IPS-18a (cell line): ENCODE measurements around the gene CDC27.
"Not testable (repeated sequence)": the region's sequence is repeated elsewhere in the genome, so short reads cannot be mapped to it uniquely, and the experiment has no call there.

Experiments used
- H3K27ac ChIP-seq: one replicate; pipeline ENCODE4 v1.5.1; 2013; ENCODE audit warnings: low read length
- H3K27me3 ChIP-seq: one replicate; pipeline ENCODE4 v1.6.1; 2013; ENCODE audit warnings: mild to moderate bottlenecking, low read length; ENCODE audit not compliant: control insufficient read depth, insufficient read depth
- H3K36me3 ChIP-seq: one replicate; pipeline ENCODE4 v1.6.1; 2013; ENCODE audit warnings: low read depth, low read length; ENCODE audit not compliant: control insufficient read depth
- H3K4me1 ChIP-seq: one replicate; pipeline ENCODE4 v1.6.1; 2013; ENCODE audit warnings: low read depth, low read length; ENCODE audit not compliant: control insufficient read depth
- H3K4me3 ChIP-seq: one replicate; pipeline ENCODE4 v1.5.1; 2013; ENCODE audit warnings: low read length
- H3K9ac ChIP-seq: one replicate; pipeline ENCODE4 v1.6.1; 2013; ENCODE audit warnings: mild to moderate bottlenecking, low read length, moderate library complexity
- H3K9me3 ChIP-seq: one replicate; pipeline ENCODE4 v1.6.1; 2013; ENCODE audit warnings: low read depth, low read length; ENCODE audit not compliant: control insufficient read depth

CDC27 gene

DNA sequence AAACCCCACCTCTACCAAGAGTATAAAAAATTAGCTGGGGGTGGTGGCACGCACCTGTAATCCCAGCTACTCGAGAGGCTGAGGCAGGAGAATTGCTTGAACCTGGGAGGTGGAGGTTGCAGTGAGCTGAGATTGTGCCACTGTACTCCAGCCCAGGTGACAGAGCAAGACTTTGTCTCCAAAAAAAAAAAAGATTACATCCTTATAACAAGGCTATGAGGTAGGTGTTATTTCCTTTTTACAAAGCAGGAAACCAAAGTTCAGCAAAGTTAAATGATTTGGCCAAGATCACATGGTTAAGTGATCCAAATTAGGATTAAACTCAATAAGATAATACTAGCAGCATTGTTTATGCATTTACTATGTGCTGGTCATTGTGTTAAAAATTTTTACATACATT, 28.2 kb upstream of the CDC27 start:
- not testable (repeated sequence) for H3K27ac ChIP-seq

DNA sequence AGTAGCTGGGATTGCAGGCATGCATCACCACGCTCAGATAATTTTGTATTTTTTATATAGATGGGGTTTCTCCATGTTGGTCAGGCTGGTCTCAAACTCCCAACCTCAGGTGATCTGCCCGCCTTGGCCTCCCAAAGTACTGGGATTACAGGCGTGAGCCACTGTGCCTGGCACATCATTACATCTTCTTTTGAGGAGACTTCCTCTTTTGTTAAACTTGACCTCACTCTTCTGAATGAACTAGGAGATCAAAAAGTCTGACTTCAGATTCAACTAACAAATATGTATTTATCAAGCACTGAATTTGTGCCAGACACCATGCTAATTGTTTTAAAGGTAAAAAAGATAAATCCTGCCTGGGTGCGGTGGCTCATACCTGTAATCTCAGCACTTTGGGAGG, 27.7 kb upstream of the CDC27 start:
- not testable (repeated sequence) for H3K27ac ChIP-seq, H3K27me3 ChIP-seq, H3K36me3 ChIP-seq, H3K9ac ChIP-seq, H3K9me3 ChIP-seq, H3K4me3 ChIP-seq
- peaks cover 11% of the 10 kb centered on the region for H3K4me1 ChIP-seq

More for the DNA sequence above, 28.2 kb upstream of the CDC27 start:
- not testable (repeated sequence) for H3K27me3 ChIP-seq, H3K9ac ChIP-seq, H3K36me3 ChIP-seq, H3K9me3 ChIP-seq, H3K4me3 ChIP-seq
- H3K4me1 ChIP-seq: peaks cover 11% of the 10 kb centered on the region

DNA sequence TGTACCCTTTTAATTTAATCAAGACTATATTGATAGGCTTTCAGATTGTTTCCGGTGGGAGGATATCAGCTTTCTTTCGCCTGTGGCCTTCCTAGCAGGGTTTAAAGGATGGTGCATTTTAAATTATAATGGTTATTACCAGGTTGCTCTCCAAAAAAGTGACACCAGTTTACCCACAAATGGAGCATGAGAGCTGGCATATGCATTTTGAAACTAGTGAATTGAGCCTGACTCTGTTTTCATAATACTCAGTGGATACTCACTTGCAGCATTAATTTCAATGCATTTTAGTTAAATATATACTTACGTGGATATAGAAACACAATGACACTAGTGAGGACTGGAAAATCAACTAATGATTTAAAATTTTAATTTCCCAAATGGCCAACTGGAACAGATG, 25.8 kb upstream of the CDC27 start:
- H3K9ac ChIP-seq: no peak overlapping the region
- H3K9me3 ChIP-seq: no peaks in the 10 kb centered on the region
- no peaks in the 10 kb centered on the region for H3K36me3 ChIP-seq
- H3K27ac ChIP-seq: no peak overlapping the region
- H3K4me3 ChIP-seq: no peak overlapping the region
- H3K27me3 ChIP-seq: no peaks in the 10 kb centered on the region
- H3K4me1 ChIP-seq: no peaks in the 10 kb centered on the region

DNA sequence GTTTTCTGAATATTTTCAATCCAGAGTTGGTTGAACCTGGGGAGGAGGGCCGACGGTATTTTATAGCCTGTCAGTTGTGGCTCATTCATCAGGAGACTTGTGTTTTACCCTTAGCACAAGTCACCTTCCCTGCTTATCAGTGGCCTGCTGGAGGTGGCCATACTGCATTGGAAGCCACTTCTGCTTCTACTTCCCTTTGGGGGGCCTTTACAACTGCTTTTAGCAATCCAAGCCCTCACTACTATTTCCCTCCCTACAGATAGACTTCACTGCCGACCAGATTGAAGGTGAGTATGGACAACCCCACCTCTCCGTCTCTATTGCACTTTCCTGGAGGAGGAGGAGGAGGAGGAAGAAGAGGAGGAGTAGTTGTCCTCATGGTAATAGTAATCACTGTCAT, 24.4 kb upstream of the CDC27 start:
- Histone ChIP-seq H3K4me3 (no peak overlapping the region), H3K9me3 (no peaks in the 10 kb centered on the region), H3K9ac (no peak overlapping the region), H3K27me3 (no peaks in the 10 kb centered on the region), H3K27ac (no peak overlapping the region), H3K4me1 (no peaks in the 10 kb centered on the region), H3K36me3 (no peaks in the 10 kb centered on the region)

DNA sequence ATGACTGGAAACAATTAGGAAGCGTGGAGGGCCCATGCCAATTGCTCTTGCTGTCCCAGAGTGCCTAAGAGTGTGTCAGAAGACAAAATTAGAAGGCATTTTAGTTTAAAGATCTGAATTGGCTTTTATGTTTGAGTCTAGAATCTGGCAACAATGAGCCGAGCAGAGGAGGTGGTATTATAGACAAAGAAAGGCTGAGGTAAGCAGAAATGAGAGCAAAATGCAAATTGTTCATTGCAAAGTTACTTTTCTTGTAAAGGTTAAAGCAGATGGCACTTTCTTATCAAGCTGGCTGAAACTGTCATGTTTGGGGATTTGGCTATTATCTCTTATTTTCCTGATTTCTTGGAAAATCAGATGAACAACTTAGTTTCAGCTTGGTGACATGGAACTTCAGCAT, 23.4 kb upstream of the CDC27 start:
- Histone ChIP-seq H3K27me3 (no peaks in the 10 kb centered on the region), H3K9ac (no peak overlapping the region), H3K36me3 (no peaks in the 10 kb centered on the region), H3K9me3 (no peaks in the 10 kb centered on the region), H3K4me3 (no peak overlapping the region), H3K4me1 (no peaks in the 10 kb centered on the region), H3K27ac (no peak overlapping the region)

DNA sequence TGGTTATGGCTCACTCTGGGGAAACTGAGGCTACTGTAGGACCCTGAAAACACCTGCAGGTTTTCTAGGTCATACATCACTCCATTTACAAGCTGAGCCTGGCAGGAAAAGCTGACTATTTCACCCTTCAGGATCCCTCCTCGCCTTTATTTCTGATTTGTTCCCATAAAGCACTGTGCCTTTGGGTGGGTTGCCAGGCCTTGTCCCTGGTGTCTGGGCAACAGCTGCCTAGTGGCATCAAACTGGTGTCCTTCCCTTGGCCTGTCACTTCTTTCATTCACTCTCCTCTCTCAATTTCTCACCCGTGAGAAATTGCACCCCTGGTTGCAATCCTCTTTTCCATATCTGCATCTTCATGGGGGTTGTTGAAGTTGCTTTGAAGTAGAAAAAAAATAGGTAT, 21.7 kb upstream of the CDC27 start:
- Histone ChIP-seq H3K9ac (no peak overlapping the region), H3K27ac (no peak overlapping the region), H3K27me3 (no peaks in the 10 kb centered on the region), H3K36me3 (no peaks in the 10 kb centered on the region), H3K4me1 (no peaks in the 10 kb centered on the region), H3K4me3 (no peak overlapping the region), H3K9me3 (no peaks in the 10 kb centered on the region)

DNA sequence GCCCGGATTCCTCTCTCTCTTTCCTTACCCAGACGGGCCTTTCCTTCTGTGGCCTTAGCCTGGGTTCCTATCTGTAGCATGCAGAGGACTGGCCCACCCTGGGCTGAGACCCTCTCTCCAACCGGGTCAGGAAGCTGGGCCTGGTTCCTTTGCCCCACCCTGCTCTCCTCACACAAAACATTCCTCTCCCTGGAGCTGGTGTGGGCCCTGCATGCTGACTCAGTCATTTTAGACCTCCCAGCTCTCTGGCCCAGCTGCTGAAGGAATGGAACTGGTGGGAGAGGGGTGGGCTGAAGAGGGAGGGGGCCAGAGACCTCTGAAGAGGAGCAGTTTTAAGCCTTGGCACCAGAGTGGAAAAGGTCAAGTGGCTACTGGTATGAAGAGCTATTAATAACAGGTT, 21.0 kb upstream of the CDC27 start:
- Histone ChIP-seq H3K9me3 (no peaks in the 10 kb centered on the region), H3K9ac (no peak overlapping the region), H3K27ac (no peak overlapping the region), H3K36me3 (no peaks in the 10 kb centered on the region), H3K27me3 (no peaks in the 10 kb centered on the region), H3K4me1 (peaks cover 5% of the 10 kb centered on the region), H3K4me3 (no peak overlapping the region)

DNA sequence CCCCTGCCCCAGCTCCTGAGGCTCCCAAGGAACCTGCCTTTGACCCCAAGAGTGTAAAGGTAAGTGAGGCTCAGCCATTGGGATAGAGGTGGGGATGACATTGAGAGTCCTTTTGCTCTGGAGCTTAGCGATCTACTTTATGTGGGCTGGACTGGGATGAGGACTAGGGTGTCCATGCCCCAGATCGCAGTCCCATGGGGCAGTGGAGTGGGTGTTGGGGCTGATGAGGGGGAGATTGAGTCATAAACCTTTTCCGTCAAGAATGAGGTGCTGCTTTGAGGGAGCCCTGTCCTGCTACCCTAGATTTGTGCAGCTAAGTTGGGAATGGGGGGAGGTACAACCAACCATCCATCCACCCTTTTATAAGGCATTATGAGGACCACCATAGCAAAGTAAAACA, 20.4 kb upstream of the CDC27 start:
- H3K4me1 ChIP-seq: peaks cover 5% of the 10 kb centered on the region
- no peak overlapping the region for H3K4me3 ChIP-seq
- no peaks in the 10 kb centered on the region for H3K36me3 ChIP-seq
- no peak overlapping the region for H3K27ac ChIP-seq
- no peak overlapping the region for H3K9ac ChIP-seq
- no peaks in the 10 kb centered on the region for H3K27me3 ChIP-seq
- H3K9me3 ChIP-seq: no peaks in the 10 kb centered on the region

DNA sequence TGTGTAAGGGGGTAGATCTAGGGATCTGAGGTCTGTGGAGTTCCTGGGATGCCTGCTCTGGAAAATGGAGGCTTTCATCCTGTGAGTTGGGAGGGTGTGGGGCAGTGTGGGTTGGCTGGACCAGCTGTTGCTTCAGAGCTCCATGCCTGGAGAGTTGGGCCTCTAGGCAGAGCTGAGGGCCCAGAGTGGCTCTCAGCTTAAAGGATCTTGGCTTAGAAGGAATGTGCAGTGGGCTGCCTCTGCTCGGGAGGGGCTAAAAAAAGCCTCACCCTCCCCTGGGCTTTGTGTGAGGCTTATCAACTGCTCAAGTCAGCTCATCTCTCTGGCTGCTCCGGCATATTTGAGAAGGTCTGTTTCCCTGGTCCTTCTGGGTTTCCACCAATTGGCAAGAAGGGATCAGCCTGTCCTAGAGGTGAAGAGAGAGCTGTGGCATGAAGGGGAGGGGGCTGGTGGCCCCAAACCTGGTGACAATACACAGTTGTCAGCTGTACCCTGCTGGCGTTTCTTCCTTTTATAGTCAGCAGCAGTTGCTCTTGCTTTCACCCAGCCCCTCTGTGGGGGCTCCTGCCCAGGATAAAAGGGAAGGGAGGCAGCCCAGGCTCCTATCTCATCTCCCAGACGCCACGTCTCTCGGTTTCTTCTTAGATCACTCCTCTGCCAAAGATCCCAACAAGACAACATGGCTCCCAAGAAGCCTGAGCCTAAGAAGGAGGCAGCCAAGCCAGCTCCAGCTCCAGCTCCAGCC, 19.8 kb upstream of the CDC27 start, which contains the start of gene MYL4:
Gene MYL4 (plus strand): TSS at position 605 of the 745 bp plus-strand sequence. CDS start 75 bp downstream, at position 680.
- H3K9ac ChIP-seq: no peak within 1 kb of the TSS
- no peaks in the 10 kb centered on the region for H3K9me3 ChIP-seq
- H3K4me3 ChIP-seq: no peak within 1 kb of the TSS
- peaks cover 5% of the 10 kb centered on the region for H3K4me1 ChIP-seq
- no peaks in the 10 kb centered on the region for H3K27me3 ChIP-seq
- no peaks in the 10 kb centered on the region for H3K36me3 ChIP-seq
- no peak within 1 kb of the TSS for H3K27ac ChIP-seq

DNA sequence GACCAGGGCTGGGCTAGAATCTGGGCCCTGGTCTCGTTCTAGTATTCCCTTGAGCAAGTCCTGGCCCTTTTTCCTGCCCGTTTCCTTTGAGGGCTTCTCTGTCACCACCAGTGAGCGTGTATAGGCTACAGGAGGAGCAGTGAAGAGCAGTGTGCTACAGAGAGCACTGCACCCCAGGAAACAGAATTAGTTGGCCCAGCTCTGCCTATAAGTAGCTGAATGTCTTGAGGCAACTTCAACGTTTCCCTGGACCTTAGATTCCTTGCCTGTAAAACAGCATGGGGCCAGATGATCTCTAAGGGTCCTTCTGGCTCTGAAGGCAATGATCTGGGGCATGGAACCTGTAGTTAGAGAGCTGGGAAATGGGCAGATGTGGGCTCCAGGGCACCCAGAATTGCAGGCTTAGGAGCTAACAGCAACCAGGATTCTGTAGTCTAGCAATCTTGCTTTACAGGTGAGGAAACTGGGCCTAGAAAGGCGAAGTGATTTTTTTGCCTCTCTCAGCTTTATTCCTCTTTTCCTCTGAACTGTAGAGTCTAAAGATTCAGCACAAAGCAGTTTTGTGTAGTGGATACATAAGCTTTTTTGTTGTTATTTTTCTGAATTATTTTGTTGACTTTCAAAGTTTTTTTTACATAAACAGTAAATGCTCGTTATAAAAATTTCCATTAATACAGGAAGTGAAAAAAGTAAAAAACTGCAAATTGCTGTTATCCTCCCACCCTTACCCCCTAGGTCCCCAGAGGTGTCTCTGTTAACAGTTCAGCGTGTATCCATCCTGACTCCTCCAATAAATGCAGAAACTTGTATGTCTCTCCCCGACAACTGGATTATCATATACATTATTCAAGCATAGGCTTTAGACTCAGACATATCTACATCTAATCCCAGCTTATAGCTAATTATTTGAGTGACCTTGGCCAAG, 18.3 kb upstream of the CDC27 start:
- Histone ChIP-seq H3K4me3 (no peak overlapping the region), H3K27me3 (no peaks in the 10 kb centered on the region), H3K4me1 (peaks cover 5% of the 10 kb centered on the region)

DNA sequence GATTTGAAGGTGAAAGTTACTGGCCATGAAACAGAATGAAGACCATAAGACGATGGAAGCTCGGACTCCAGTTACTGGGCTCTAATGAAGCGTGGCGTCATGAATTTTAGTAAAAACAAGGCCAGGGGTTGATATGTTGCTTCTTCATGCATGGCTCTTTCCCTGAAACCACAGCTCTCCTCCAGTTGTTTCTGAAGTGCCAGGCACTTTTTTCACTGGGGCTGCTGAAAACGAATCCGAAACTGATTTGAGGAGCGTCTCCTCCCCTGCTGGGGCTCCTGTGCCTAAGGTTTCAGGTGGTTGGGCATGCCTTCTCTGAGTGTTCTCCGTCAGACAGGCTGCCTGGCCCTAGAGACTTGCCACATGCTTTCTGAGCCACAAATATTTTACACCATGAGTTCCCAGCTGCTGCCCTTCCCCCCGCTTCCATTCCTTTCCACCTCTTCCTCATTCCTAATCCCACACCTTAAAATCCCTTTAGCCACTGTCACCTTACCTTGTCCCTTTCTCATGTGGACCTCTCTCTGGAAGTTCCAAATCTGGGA, 16.4 kb upstream of the CDC27 start:
- Histone ChIP-seq H3K27ac (no peak overlapping the region), H3K9me3 (no peaks in the 10 kb centered on the region), H3K4me1 (peaks cover 5% of the 10 kb centered on the region), H3K9ac (no peak overlapping the region), H3K36me3 (no peaks in the 10 kb centered on the region), H3K4me3 (no peak overlapping the region), H3K27me3 (no peaks in the 10 kb centered on the region)

More for the DNA sequence above, 18.3 kb upstream of the CDC27 start:
- Histone ChIP-seq H3K36me3 (no peaks in the 10 kb centered on the region), H3K27ac (no peak overlapping the region), H3K9ac (no peak overlapping the region), H3K9me3 (no peaks in the 10 kb centered on the region)
